Fibroblast of pulmonary artery (primary cell): ENCODE results near the gene HABP2.

Experiments used
- DNase-seq: peaks from one replicate; pipeline ENCODE4 v3.0.0-alpha.2; 2010; ENCODE audit warnings: low read depth
- H3K4me3 ChIP-seq: replicated peaks from 2 replicates; pipeline ENCODE4 v1.5.1; 2011; ENCODE audit warnings: low read depth, mild to moderate bottlenecking, control low read depth, low read length, moderate library complexity
- CTCF ChIP-seq: IDR thresholded peaks from 2 replicates; pipeline ENCODE4 v1.5.1; 2011; ENCODE audit warnings: mild to moderate bottlenecking, control low read depth, low read length, inconsistent platforms; ENCODE audit errors: missing control alignments

The HABP2 gene

GRCh38 chr10:113589201-113589770 lies 36.4 kb downstream of the HABP2 start:
- TF ChIP-seq CTCF = no peak
- no peak for DNase-seq
- no peak overlapping the region for H3K4me3 ChIP-seq

- TF ChIP-seq CTCF = no peak
- no peak overlapping the region for H3K4me3 ChIP-seq
- no peak for DNase-seq
These were observed 37.7 kb downstream of the HABP2 start for GRCh38 chr10:113590581-113590980.

GRCh38 chr10:113592380-113592779 lies 39.5 kb downstream of the HABP2 start:
- no peak for DNase-seq
- no peak overlapping the region for H3K4me3 ChIP-seq
- TF ChIP-seq CTCF = no peak

GRCh38 chr10:113594652-113595051 lies 41.8 kb downstream of the HABP2 start:
- TF ChIP-seq CTCF = no peak
- no peak for DNase-seq
- no peak overlapping the region for H3K4me3 ChIP-seq

GRCh38 chr10:113600569-113600968 lies 47.7 kb downstream of the HABP2 start:
- DNase-seq = no peak
- TF ChIP-seq CTCF = no peak
- H3K4me3 ChIP-seq = no peak overlapping the region

GRCh38 chr10:113603057-113603777 lies 50.4 kb downstream of the HABP2 start:
- no peak overlapping the region for H3K4me3 ChIP-seq
- no peak for DNase-seq
- TF ChIP-seq CTCF = no peak

GRCh38 chr10:113604572-113604971 lies 51.7 kb downstream of the HABP2 start:
- no peak for DNase-seq
- TF ChIP-seq CTCF = no peak
- H3K4me3 ChIP-seq = no peak overlapping the region
